Activated T-cell treated with anti-CD3 and anti-CD28 coated beads, Interleukin-2, amount 50 U/mL, for 4 hours (primary cell): ENCODE data around the gene C2orf76. TPM values are rescaled to one million over a fixed set of nuclear protein-coding genes. Genes with fewer than 3 reads are reported as not detected.
"Not testable (repeated sequence)": the region's sequence is repeated elsewhere in the genome, so short reads cannot be mapped to it uniquely, and the experiment has no call there.

Source experiments
- ATAC-seq, 2 donors: fragments of 200-7000 bp; cut with Tn5 transposase; one replicate each; pipeline ENCODE4 v1.10.0; 2021
- DNase-seq: peaks from one replicate; pipeline ENCODE4 v3.0.0-alpha.2; 2020
- H3K27me3 Mint-ChIP-seq: one replicate; pipeline ENCODE4 v1.8.0; 2021; ENCODE audit warnings: low read depth, mixed read lengths
- H3K36me3 Mint-ChIP-seq: one replicate; pipeline ENCODE4 v1.8.0; 2022; ENCODE audit warnings: mixed read lengths; ENCODE audit not compliant: insufficient read depth
- H3K4me1 Mint-ChIP-seq: one replicate; pipeline ENCODE4 v1.8.0; 2021; ENCODE audit warnings: low read depth, mixed read lengths
- H3K4me3 Mint-ChIP-seq: one replicate; pipeline ENCODE4 v1.8.0; 2021; ENCODE audit warnings: mild to moderate bottlenecking, moderate library complexity, mixed read lengths
- H3K9me3 Mint-ChIP-seq: one replicate; pipeline ENCODE4 v1.8.0; 2021; ENCODE audit warnings: mixed read lengths
- total RNA-seq, 3 donors: library from RNA; stranded (reverse); gene quantifications; one replicate each; pipeline ENCODE4 v1.2.1, GENCODE V29; 2021

The C2orf76 gene
- total RNA-seq, 3 donors from 2014 or later: 10.7 to 12.6 (median 10.9) TPM

- Mint-ChIP-seq H3K36me3 (peaks cover 6% of the 10 kb centered on the region), H3K4me3 (no peak overlapping the region), H3K27me3 (no peaks in the 10 kb centered on the region), H3K4me1 (peaks cover 3% of the 10 kb centered on the region), H3K9me3 (no peaks in the 10 kb centered on the region)
- DNase-seq (no peak), ATAC-seq (no peak)
Observed at GRCh38 chr2:119288576-119288975, 78.1 kb downstream of the C2orf76 start.

GRCh38 chr2:119286661-119287060 is 80.0 kb downstream of the C2orf76 start:
- DNase-seq (no peak), ATAC-seq (no peak)
- Mint-ChIP-seq H3K4me1 (peaks cover 3% of the 10 kb centered on the region), H3K36me3 (peaks cover 6% of the 10 kb centered on the region), H3K4me3 (no peak overlapping the region), H3K9me3 (no peaks in the 10 kb centered on the region), H3K27me3 (no peaks in the 10 kb centered on the region)

- Mint-ChIP-seq H3K36me3 (peaks cover 8% of the 10 kb centered on the region), H3K9me3 (no peaks in the 10 kb centered on the region), H3K27me3 (no peaks in the 10 kb centered on the region), H3K4me1 (no peaks in the 10 kb centered on the region), H3K4me3 (no peak overlapping the region)
- DNase-seq: no peak
- no peak for ATAC-seq
Observed at GRCh38 chr2:119283873-119284331, 82.7 kb downstream of the C2orf76 start.

GRCh38 chr2:119282996-119283511 is 83.6 kb downstream of the C2orf76 start:
- no peak overlapping the region for H3K4me3 Mint-ChIP-seq
- no peaks in the 10 kb centered on the region for H3K4me1 Mint-ChIP-seq
- H3K9me3 Mint-ChIP-seq: no peaks in the 10 kb centered on the region
- no peaks in the 10 kb centered on the region for H3K27me3 Mint-ChIP-seq
- ATAC-seq (no peak), DNase-seq (no peak)
- peaks cover 8% of the 10 kb centered on the region for H3K36me3 Mint-ChIP-seq

- Mint-ChIP-seq H3K4me1 (no peaks in the 10 kb centered on the region), H3K9me3 (no peaks in the 10 kb centered on the region), H3K36me3 (peaks cover 8% of the 10 kb centered on the region), H3K27me3 (no peaks in the 10 kb centered on the region), H3K4me3 (no peak overlapping the region)
- ATAC-seq (no peak), DNase-seq (no peak)
Observed at GRCh38 chr2:119282146-119282995, 84.3 kb downstream of the C2orf76 start.

GRCh38 chr2:119280680-119281079 is 86.0 kb downstream of the C2orf76 start:
- no peaks in the 10 kb centered on the region for H3K9me3 Mint-ChIP-seq
- H3K36me3 Mint-ChIP-seq: peaks cover 2% of the 10 kb centered on the region
- ATAC-seq (no peak), DNase-seq (no peak)
- H3K27me3 Mint-ChIP-seq: no peaks in the 10 kb centered on the region
- H3K4me3 Mint-ChIP-seq: no peak overlapping the region
- H3K4me1 Mint-ChIP-seq: no peaks in the 10 kb centered on the region

GRCh38 chr2:119279666-119280065 is 87.0 kb downstream of the C2orf76 start:
- Mint-ChIP-seq H3K27me3 (no peaks in the 10 kb centered on the region), H3K36me3 (peaks cover 3% of the 10 kb centered on the region), H3K4me1 (no peaks in the 10 kb centered on the region), H3K4me3 (no peak overlapping the region), H3K9me3 (no peaks in the 10 kb centered on the region)
- ATAC-seq: no peak
- no peak for DNase-seq

GRCh38 chr2:119278946-119279345 is 87.7 kb downstream of the C2orf76 start:
- H3K27me3 Mint-ChIP-seq: no peaks in the 10 kb centered on the region

GRCh38 chr2:119278385-119278784 is 88.2 kb downstream of the C2orf76 start:
- not testable (repeated sequence) for H3K4me1 Mint-ChIP-seq, ATAC-seq, H3K36me3 Mint-ChIP-seq, DNase-seq, H3K4me3 Mint-ChIP-seq, H3K9me3 Mint-ChIP-seq, H3K27me3 Mint-ChIP-seq

More at GRCh38 chr2:119278946-119279345, 87.7 kb downstream of the C2orf76 start:
- Mint-ChIP-seq H3K36me3 (peaks cover 3% of the 10 kb centered on the region), H3K4me3 (no peak overlapping the region), H3K4me1 (no peaks in the 10 kb centered on the region), H3K9me3 (no peaks in the 10 kb centered on the region)
- no peak for DNase-seq
- ATAC-seq: no peak

GRCh38 chr2:119276864-119277263 is 89.8 kb downstream of the C2orf76 start:
- Mint-ChIP-seq H3K36me3 (peaks cover 3% of the 10 kb centered on the region), H3K9me3 (no peaks in the 10 kb centered on the region), H3K4me1 (no peaks in the 10 kb centered on the region), H3K4me3 (no peak overlapping the region), H3K27me3 (no peaks in the 10 kb centered on the region)
- DNase-seq (no peak), ATAC-seq (no peak)

GRCh38 chr2:119267604-119268003 is 99.0 kb downstream of the C2orf76 start:
- H3K4me3 Mint-ChIP-seq: no peak overlapping the region
- ATAC-seq (no peak), DNase-seq (no peak)
- H3K27me3 Mint-ChIP-seq: peaks cover 5% of the 10 kb centered on the region
- peaks cover 3% of the 10 kb centered on the region for H3K9me3 Mint-ChIP-seq
- H3K36me3 Mint-ChIP-seq: no peaks in the 10 kb centered on the region
- H3K4me1 Mint-ChIP-seq: no peaks in the 10 kb centered on the region

- DNase-seq (no peak), ATAC-seq (no peak)
- H3K27me3 Mint-ChIP-seq: peaks cover 7% of the 10 kb centered on the region
- no peaks in the 10 kb centered on the region for H3K36me3 Mint-ChIP-seq
- no peak overlapping the region for H3K4me3 Mint-ChIP-seq
- no peaks in the 10 kb centered on the region for H3K4me1 Mint-ChIP-seq
- peaks cover 3% of the 10 kb centered on the region for H3K9me3 Mint-ChIP-seq
Observed at GRCh38 chr2:119266091-119266589, 100.5 kb downstream of the C2orf76 start.

- Mint-ChIP-seq H3K27me3 (peaks cover 7% of the 10 kb centered on the region), H3K36me3 (no peaks in the 10 kb centered on the region), H3K4me1 (no peaks in the 10 kb centered on the region), H3K9me3 (peaks cover 3% of the 10 kb centered on the region), H3K4me3 (no peak overlapping the region)
- ATAC-seq (no peak), DNase-seq (no peak)
Observed at GRCh38 chr2:119265693-119266066, 101.0 kb downstream of the C2orf76 start.

- Mint-ChIP-seq H3K4me1 (no peaks in the 10 kb centered on the region), H3K9me3 (no peaks in the 10 kb centered on the region)
- no peak for DNase-seq
Observed at GRCh38 chr2:119264781-119265692, 101.6 kb downstream of the C2orf76 start.

More at GRCh38 chr2:119264781-119265692, 101.6 kb downstream of the C2orf76 start:
- Mint-ChIP-seq H3K36me3 (no peaks in the 10 kb centered on the region), H3K4me3 (no peak overlapping the region), H3K27me3 (peaks cover 7% of the 10 kb centered on the region)
- ATAC-seq: peak; percentile 35 to 40
